Thymus (tissue), 11 donors: ENCODE measurements around the gene USP34. TPM values are rescaled to one million over a fixed set of nuclear protein-coding genes. Genes with fewer than 3 reads are reported as not detected.

Experiments used
- DNase-seq, 9 donors: peaks; one replicate each; pipeline ENCODE4 v3.0.0-alpha.2; 2013; ENCODE audit warnings: low spot score in 9 of 9, low read depth in 6 of 9, missing footprints in 1 of 9
- H3K27ac ChIP-seq, 2 donors: one replicate each; pipeline ENCODE4 v1.5.1; 2013; ENCODE audit warnings: control low read depth in 1 of 2, low read depth in 1 of 2, low read length in 1 of 2, mild to moderate bottlenecking in 1 of 2, moderate library complexity in 1 of 2
- H3K27me3 ChIP-seq, 2 donors: one replicate each; pipeline ENCODE4 v1.5.1; 2013; ENCODE audit warnings: low read length in 1 of 2; ENCODE audit not compliant: control insufficient read depth in 2 of 2, insufficient read depth in 1 of 2
- H3K36me3 ChIP-seq, 2 donors: one replicate each; pipeline ENCODE4 v1.5.1; 2013; ENCODE audit warnings: low read length in 1 of 2, mild to moderate bottlenecking in 1 of 2, moderate library complexity in 1 of 2; ENCODE audit not compliant: control insufficient read depth in 2 of 2, insufficient read depth in 2 of 2
- H3K4me1 ChIP-seq, 2 donors: one replicate each; pipeline ENCODE4 v1.5.1; 2013; ENCODE audit warnings: low read length in 2 of 2; ENCODE audit not compliant: control insufficient read depth in 2 of 2, insufficient read depth in 2 of 2
- H3K4me3 ChIP-seq, 2 donors: one replicate each; pipeline ENCODE4 v1.5.1; 2013; ENCODE audit warnings: low read length in 2 of 2, control low read depth in 1 of 2, mild to moderate bottlenecking in 1 of 2
- H3K9me3 ChIP-seq, 2 donors: one replicate each; pipeline ENCODE4 v1.5.1; 2013; ENCODE audit warnings: low read length in 1 of 2, mild to moderate bottlenecking in 1 of 2; ENCODE audit not compliant: control insufficient read depth in 2 of 2, insufficient read depth in 1 of 2
- WGBS: extraction: QIAGEN DNeasy Blood & Tissue Kit; methylation state at CpG from one replicate; pipeline ENCODE4 v1.1.7; 2013; 5-methylcytosine and 5-hydroxymethylcytosine counted together
- polyA plus RNA-seq: library from polyadenylated mRNA; stranded (reverse); fragments of 200-250 nt; gene quantifications from one replicate; pipeline ENCODE4 v1.2.3, GENCODE V29; 2013
- total RNA-seq: library from RNA; stranded (reverse); fragments of 120-200 nt; gene quantifications from one replicate; pipeline ENCODE4 v1.2.4, GENCODE V29; 2013
- donor health status: healthy.

Gene USP34
- total and polyA plus RNA-seq, 2 donors = 54.5 to 102 TPM

DNA sequence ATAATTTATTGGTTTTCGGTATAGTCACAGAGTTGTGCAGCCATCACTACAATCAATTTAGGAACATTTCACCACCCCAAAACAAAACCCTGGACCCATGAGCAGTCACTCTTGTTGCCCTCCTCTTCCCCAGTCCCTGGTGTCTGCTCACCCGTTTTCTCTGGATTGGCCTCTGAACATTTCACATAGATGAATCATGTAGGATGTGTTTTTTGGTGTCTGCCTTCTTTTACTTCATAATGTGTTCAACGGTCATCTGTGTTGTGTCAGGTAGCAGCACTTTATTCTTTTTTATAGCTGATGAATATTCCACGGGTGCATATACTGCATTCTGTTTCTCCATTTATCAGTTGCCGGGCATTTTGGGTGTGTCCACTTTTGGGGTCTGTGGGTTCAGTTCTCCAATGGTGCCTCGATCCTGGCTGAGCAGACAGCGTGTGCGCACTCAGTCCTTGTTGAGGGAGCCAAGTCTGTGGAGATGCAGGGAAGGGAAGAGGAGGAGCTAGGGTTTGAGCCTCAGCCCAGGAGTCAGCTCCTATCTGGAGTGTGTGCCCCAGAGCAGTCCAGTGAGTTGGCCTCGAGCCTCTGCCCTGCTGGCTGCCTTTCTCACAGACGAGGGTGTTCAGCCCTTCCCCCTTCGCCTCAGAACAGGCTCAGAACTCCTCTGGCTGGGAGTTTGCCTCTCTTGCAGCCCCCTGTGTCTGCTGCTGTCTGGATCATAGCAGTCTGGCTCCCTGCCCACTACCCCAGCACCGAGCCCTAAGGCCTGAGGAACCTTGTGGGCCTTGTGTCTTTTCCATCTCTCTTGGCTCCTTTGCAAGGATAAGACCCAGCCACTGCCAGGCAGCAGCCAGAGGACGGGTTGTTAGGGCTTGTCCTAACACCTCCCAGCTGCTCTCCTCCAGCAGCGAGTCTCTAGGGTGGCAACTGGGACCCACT lies 290.9 kb downstream of the USP34 start:
- no peak overlapping the region for H3K27ac ChIP-seq
- no peaks in the 10 kb centered on the region for H3K27me3 ChIP-seq
- DNase-seq = no peak
- H3K9me3 ChIP-seq = peaks cover 0 to 4% of the 10 kb centered on the region in 2 donors
- H3K4me1 ChIP-seq = peaks cover 16 to 35% of the 10 kb centered on the region in 2 donors
- H3K4me3 ChIP-seq = no peak overlapping the region
- 95% methylated on average over 14 of the region's 14 CpGs for WGBS
- H3K36me3 ChIP-seq = peaks cover 41 to 59% of the 10 kb centered on the region in 2 donors

DNA sequence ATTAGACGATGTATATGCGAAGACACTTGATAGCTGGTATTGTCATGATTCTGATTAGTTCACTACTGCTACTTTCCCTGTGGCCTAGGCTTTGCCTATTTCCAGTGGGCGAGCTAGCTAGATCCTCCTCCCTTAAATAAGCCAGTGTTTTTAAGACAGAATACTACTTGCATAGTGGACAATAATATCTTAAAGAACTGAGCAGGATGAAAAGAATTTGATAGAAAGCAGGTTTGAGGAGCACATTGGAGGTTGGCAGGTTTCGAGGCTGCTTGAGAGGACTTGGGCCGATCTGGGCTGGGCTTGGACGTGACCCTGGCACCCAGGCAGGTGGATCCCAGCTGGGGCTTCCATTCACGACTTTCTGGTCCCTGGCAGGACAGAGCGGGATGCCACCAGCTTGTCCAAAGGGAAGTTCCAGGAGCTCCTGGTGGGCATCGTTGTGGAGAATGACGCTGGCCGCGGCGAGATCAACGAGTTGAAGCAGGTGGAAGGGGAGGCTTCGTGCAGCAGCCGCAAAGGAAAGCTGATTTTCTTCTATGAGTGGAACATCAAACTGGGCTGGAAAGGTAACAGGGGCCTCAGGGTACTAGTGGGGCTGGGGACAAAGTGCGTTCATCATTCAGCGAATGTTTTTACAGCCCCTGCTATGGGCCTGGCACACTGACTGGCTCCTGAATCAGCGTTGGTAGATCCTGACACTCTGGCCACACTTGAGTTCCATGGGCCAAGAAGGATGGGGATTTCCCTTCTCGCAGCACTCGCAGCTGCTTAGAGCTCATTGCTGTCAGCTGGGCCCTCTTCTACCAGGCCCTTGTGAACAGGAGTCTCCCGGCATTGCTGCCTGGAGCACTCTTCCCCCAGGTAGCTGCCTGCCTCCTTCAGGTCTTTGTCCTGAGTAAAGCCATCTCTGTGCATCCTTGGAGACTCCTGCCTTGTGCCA lies 292.0 kb downstream of the USP34 start:
- peak overlapping the region in 1 of 2 donors; percentile 78 for H3K4me3 ChIP-seq
- peaks cover 0 to 4% of the 10 kb centered on the region in 2 donors for H3K9me3 ChIP-seq
- no peak for DNase-seq
- no peaks in the 10 kb centered on the region for H3K27me3 ChIP-seq
- 97% methylated on average over 22 of the region's 22 CpGs for WGBS
- H3K4me1 ChIP-seq = peaks cover 16 to 35% of the 10 kb centered on the region in 2 donors
- no peak overlapping the region for H3K27ac ChIP-seq
- H3K36me3 ChIP-seq = peaks cover 32 to 48% of the 10 kb centered on the region in 2 donors

- DNase-seq = peak in 8 of 9 donors; percentile 17 to 76 (median 52)
- H3K36me3 ChIP-seq = peaks cover 25 to 39% of the 10 kb centered on the region in 2 donors
- 18% methylated on average over 45 of the region's 45 CpGs for WGBS
- H3K27ac ChIP-seq = peak overlapping the region; percentile 89 to 92
- H3K4me1 ChIP-seq = peaks cover 16 to 35% of the 10 kb centered on the region in 2 donors
- peaks cover 0 to 4% of the 10 kb centered on the region in 2 donors for H3K9me3 ChIP-seq
- no peaks in the 10 kb centered on the region for H3K27me3 ChIP-seq
- peak overlapping the region; percentile 78 to 85 for H3K4me3 ChIP-seq
These were observed 292.9 kb downstream of the USP34 start for GRCh38 chr2:61177727-61178549.

- DNase-seq = peak; percentile 59 to 97 (median 92)
- Histone ChIP-seq H3K36me3 (peaks cover 16 to 30% of the 10 kb centered on the region in 2 donors), H3K9me3 (peaks cover 0 to 4% of the 10 kb centered on the region in 2 donors), H3K27me3 (no peaks in the 10 kb centered on the region), H3K4me3 (peak overlapping the region; percentile 78 to 85), H3K27ac (peak overlapping the region; percentile 89 to 95), H3K4me1 (peaks cover 16 to 35% of the 10 kb centered on the region in 2 donors)
- WGBS = under 1% methylated on average over 111 of the region's 111 CpGs
These were observed 293.8 kb downstream of the USP34 start for GRCh38 chr2:61176755-61177726.

DNA sequence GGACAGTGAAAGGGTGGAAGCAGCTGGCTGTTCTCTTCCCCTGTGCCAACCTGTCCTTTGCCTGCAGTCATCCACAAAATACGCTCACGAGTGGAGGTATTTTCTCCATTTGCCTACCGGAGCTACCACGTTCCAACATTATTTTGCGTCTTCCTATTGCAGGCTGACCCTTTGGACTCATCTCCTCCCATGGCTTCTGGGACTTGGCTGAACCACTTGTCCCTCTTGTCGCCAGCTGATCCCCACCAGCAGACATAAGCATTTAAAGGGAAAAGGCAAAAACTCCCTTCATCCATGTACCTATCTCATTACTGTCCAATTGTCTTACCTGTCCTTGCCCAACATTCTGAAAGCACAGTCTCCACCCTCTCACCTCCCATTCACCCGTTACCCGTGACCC lies 295.9 kb downstream of the USP34 start:
- Histone ChIP-seq H3K27me3 (no peaks in the 10 kb centered on the region), H3K36me3 (peaks cover 0 to 10% of the 10 kb centered on the region in 2 donors), H3K4me3 (no peak overlapping the region), H3K27ac (no peak overlapping the region), H3K4me1 (peaks cover 16 to 25% of the 10 kb centered on the region in 2 donors), H3K9me3 (peaks cover 0 to 4% of the 10 kb centered on the region in 2 donors)
- DNase-seq = no peak
- WGBS = 94% methylated on average over 8 of the region's 8 CpGs

- H3K4me1 ChIP-seq = peaks cover 2 to 7% of the 10 kb centered on the region in 2 donors
- H3K27me3 ChIP-seq = no peaks in the 10 kb centered on the region
- no peak overlapping the region for H3K4me3 ChIP-seq
- WGBS = 95% methylated on average over 4 of the region's 4 CpGs
- no peak overlapping the region for H3K27ac ChIP-seq
- peaks cover 0 to 4% of the 10 kb centered on the region in 2 donors for H3K9me3 ChIP-seq
- DNase-seq = no peak
- no peaks in the 10 kb centered on the region for H3K36me3 ChIP-seq
These were observed 297.8 kb downstream of the USP34 start for GRCh38 chr2:61173116-61173515.

GRCh38 chr2:61172671-61173070 lies 298.2 kb downstream of the USP34 start:
- no peak overlapping the region for H3K4me3 ChIP-seq
- no peaks in the 10 kb centered on the region for H3K27me3 ChIP-seq
- no peaks in the 10 kb centered on the region for H3K36me3 ChIP-seq
- H3K4me1 ChIP-seq = peaks cover 0 to 5% of the 10 kb centered on the region in 2 donors
- WGBS = 92% methylated on average over 1 of the region's 1 CpG
- no peak overlapping the region for H3K27ac ChIP-seq
- no peak for DNase-seq
- H3K9me3 ChIP-seq = no peaks in the 10 kb centered on the region
